ENCODE measurements around the gene SPPL3.
A peak's percentile ranks its signal among the peaks of the same experiment; 100 is the strongest.

GRCh38 chr12:120854804-120855203, 49.4 kb downstream of the SPPL3 start:
- TF ChIP-seq CTCF (IDR thresholded peaks at IDR 0.05) (0 out of 2 replicates have a peak, but pooled peaks have one; percentile 4), ZFX (IDR thresholded peaks at IDR 0.05; ENCODE audit: borderline replicate concordance) (no peak)

Data from 22Rv1 (cell line).